ENCODE results near the gene C1QL1. TPM values are rescaled to one million over a fixed set of nuclear protein-coding genes. Genes with fewer than 3 reads are reported as not detected.
A peak's percentile ranks its signal among the peaks of the same experiment; 100 is the strongest.

The C1QL1 gene
- total and polyA plus RNA-seq, 2 of the 13 experiments (the other 11 are each of a cell fraction or from before 2014, with no cell fraction given): 0.11 TPM

DNA sequence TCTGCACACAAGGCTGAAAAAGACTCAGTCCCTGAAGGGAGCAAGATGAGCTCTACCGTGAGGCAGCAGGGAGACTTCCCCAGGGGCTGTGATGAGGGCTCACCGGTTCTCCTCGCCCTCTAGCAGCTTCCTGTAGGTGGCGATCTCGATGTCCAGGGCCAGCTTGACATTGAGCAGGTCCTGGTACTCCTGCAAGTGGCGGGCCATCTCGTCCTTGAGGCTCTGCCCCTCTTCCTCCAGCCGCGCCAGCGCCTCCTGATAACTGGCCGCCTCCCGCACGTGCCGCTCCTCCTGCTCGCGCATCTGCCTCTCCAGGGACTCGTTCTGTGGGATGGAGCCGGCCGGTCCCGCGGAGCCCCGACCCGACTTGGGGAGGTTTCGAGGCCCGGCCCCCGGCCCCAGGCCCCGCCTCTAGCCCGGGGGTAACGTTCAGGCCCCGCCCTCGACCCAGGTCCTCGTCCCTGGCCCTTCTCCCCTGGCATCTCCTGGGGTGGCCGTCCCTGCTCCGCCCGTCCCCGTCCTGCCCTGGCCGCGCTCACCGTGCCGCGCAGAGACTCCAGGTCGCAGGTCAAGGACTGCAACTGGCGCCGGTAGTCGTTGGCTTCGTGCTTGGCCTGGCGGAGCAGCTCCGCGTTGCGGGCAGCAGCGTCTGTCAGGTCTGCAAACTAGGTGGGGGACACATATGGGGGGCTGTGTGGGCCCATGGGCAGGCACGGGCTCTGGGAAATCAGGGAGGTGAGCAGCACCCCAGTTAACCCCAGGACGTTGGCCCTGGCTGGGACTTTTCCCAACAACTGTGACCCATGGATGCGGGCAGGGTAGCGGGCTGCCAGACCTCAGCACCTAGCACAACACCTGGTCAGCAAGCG lies 56.7 kb downstream of the C1QL1 start (continued):
- peak; percentile 35 to 84; a peak in 3 of 4 replicates for TF ChIP-seq HMGXB4 (CRISPR knock-in tag; IDR thresholded peaks at IDR 0.05; ENCODE audit: borderline replicate concordance in 1 of 2, low read depth in 1 of 2)
- no peak for TF ChIP-seq ZNF281 (CRISPR knock-in tag; IDR thresholded peaks at IDR 0.05; ENCODE audit: borderline replicate concordance)
- TF ChIP-seq ZNF776 (CRISPR knock-in tag; IDR thresholded peaks at IDR 0.05): 0 out of 2 replicates have a peak, but pooled peaks have one; percentile 20
- TF ChIP-seq DRAP1 (CRISPR knock-in tag; IDR thresholded peaks at IDR 0.05): no peak
- peak; percentile 89 for TF ChIP-seq ZNF335 (CRISPR knock-in tag; IDR thresholded peaks at IDR 0.05)
- no peak for TF ChIP-seq IKZF1 (IDR thresholded peaks at IDR 0.05)
- peak; percentile 30; the same call in 1 of the 2 replicates for TF ChIP-seq HIVEP1 (CRISPR knock-in tag; IDR thresholded peaks at IDR 0.05)
- 0 out of 2 replicates have a peak, but pooled peaks have one; percentile 48 for TF ChIP-seq CAMTA2 (CRISPR knock-in tag; IDR thresholded peaks at IDR 0.05; ENCODE audit: borderline replicate concordance)
- TF ChIP-seq ZNF713 (CRISPR knock-in tag; IDR thresholded peaks at IDR 0.05): no peak
- no peak for TF ChIP-seq ZNF484 (CRISPR knock-in tag; IDR thresholded peaks at IDR 0.05; ENCODE audit: borderline replicate concordance, low read depth)
- TF ChIP-seq PTBP1 (IDR thresholded peaks at IDR 0.05; ENCODE audit: low read depth, low read length, poor library complexity, severe bottlenecking): peak; percentile 29
- TF ChIP-seq ZNF510 (CRISPR knock-in tag; IDR thresholded peaks at IDR 0.05; ENCODE audit: low read depth): 0 out of 2 replicates have a peak, but pooled peaks have one; percentile 83
- TF ChIP-seq ZNF589 (CRISPR knock-in tag; conservative IDR thresholded peaks at IDR 0.05): 0 out of 2 replicates have a peak, but pooled peaks have one; percentile 54
- TF ChIP-seq ZNF788 (CRISPR knock-in tag; IDR thresholded peaks at IDR 0.05; ENCODE audit: borderline replicate concordance): peak; percentile 29; the same call in 1 of the 2 replicates
- peak; percentile 71 for TF ChIP-seq KDM2A (CRISPR knock-in tag; IDR thresholded peaks at IDR 0.05; ENCODE audit: borderline replicate concordance, low read depth)
- TF ChIP-seq SP2 (CRISPR knock-in tag; IDR thresholded peaks at IDR 0.05): no peak
- no peak for TF ChIP-seq SNAPC4 (CRISPR knock-in tag; IDR thresholded peaks at IDR 0.05)
- 0 out of 2 replicates have a peak, but pooled peaks have one; percentile 7 for TF ChIP-seq KDM1A (CRISPR knock-in tag; IDR thresholded peaks at IDR 0.05)

Measured in HepG2 (cell line).